HG03521 (cell line): ENCODE results near the gene ZNF746.

ENCODE experiments used
- ATAC-seq: cut with Tn5 transposase; IDR thresholded peaks from one replicate; pipeline ENCODE4 v1.9.1; 2021; ENCODE audit warnings: mild to moderate bottlenecking, moderate library complexity; ENCODE audit not compliant: unreplicated experiment

The ZNF746 gene

DNA sequence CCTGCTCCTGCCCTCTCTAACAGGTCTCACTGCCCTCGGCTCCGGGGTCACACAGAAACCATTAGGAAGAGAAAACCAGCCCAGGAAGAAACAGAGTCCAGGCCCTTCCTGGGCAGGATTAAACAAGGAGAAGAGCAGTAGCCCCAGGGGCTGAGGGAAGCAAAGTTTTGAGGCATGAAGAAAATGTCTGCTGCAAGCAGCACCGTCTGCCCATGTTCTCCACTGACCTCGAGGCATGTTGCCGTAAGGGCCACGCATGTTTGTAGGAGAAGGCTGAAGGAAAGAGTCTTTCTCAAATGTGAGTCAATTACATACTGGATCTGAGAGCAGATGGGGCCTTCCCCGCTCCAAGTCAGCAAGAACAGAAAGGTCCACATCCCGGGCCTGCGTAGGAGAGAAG lies 4.2 kb downstream of the ZNF746 start:
- no peak for ATAC-seq

DNA sequence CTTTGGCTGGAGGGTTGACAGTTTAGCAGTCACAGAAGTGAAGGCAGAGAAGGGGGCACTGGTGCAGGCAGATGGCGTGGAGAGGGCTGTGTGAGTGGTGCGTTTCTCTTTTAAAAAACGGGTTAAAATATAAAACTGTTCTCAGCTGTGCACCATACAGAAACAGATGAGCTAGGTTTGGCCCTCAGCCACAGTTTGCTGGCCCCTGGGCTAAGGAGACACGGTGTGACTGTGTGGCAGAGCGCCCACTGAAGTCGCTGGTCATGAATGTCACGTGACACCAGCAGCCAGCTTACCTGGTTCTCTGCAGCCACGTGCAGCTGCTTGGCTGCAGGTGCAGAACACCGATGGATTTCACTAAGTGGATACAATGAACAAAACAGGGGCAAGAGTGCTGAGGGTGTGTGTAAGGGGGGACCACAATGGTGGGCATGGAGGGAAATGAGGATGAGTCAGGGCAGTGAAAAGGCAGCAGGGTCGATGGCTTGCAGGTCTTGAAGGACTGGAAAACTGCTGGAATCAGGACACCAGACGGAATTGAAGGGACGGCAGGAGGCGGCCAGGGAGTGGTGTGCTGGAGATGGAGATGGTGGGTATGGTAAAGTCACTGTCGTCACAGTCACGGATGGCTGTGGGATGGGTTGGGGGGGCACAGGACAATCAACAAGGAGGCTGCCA lies 7.4 kb downstream of the ZNF746 start:
- ATAC-seq = no peak

DNA sequence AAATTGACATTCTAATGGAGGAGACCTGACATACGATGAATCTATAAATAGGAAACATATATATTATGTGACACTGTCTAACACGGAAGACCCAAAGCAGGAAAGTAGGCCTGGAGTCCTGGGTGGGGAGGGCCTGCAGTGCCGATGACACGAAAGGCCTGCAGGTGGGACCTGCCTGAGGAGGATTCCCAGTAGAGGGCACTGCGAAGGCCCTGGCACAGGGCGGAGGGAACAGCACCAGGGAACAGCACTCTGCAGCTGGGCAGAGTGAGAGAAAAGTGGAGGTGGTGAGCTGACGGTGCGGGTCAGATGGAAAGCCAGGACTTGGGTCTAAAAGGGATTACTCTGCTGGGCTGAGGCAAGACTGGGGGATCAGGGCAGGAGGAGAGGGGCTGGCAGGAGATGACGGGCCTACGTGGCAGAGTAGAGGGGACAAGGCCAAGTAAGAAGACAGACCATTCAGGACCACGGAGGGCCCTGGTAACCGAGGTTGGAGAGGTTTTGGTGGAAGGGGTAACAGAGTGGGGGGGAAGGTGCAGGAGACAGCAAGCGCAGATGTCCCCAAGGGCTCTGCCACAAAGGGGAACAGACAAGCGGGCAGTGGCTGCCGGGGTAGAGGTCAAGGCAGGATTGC lies 8.1 kb downstream of the ZNF746 start:
- ATAC-seq = no peak

DNA sequence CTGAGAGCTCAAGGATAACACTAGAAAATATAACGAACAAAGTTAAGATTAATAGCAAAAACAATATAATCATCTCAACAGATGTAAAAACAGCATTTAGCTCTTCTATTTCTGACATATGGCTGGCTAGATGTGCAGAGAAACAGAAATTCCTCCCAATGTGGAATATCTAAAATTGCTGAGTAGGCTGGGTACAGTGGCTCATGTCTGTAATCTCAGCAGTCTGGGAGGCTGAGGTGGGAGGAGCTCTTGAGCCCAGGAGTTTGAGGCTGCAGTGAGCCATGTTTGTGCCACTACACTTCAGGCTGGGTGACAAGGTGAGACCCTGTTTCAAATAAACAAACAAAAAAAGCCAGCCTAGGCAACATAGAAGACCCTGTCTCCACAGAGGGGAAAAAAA lies 18.0 kb downstream of the ZNF746 start:
- ATAC-seq = no peak

DNA sequence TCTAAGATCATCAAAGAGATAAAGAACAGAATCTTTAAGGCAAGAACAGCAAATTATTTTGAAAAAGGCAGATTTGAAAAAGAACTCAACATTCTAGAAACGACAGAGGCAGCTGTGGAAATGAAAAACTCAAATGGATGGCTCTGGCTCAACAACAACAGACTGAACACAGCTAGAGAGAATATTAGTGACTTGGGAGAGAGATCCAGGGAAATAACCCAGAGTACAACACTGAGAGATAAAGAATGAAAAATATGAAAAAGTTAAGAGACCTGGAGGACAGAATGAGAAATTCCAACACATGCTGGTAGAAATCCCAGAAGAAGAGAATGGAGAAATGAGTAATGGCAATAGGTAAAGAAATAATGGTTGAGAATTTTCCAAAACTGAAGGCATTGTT lies 18.9 kb downstream of the ZNF746 start:
- no peak for ATAC-seq

DNA sequence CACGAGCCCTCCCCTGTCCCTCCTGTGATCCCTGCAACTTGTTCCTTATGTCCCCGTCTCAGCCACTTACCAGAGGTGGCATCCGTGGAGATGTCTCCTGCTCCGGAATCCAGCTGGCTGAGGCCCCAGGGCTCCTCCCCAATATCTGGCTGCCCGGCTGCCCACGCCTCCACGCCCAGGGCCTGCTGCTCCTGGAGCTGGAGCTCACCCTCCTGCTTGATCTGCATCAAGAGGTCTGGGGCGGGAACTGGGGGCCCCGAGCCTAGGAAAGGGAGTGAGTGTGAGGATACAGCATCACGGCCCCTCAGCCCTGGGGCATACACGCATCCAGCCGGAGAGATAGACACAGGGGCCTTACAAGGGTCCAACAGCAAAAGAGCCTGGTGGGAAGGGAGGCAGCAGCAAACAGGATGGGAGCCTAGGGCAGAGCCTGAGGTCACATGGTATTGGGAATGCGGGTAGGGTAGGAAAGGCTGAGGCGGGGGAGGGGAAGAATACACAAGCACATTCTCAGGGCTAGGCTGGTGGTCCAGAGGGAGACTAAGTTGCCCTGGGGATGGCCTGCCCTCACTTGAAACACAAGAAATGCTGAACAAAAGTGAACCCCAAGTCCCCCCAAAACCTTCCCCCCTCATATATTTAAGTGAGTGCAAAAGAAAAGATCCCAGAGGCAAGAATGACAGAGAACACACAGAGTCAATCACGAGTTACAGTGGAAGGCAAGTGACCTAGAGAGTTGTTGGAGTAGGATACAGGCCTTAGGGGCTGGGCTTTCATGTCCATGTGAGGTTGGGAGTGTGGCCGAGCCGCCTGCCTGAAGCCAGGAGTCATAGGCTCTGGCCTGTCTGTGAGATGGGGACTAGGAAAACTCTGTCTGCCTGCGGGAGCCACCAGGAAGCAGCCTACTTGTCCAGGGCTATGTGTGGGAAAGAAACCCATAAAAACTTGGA lies 19.8 kb downstream of the ZNF746 start:
- no peak for ATAC-seq

DNA sequence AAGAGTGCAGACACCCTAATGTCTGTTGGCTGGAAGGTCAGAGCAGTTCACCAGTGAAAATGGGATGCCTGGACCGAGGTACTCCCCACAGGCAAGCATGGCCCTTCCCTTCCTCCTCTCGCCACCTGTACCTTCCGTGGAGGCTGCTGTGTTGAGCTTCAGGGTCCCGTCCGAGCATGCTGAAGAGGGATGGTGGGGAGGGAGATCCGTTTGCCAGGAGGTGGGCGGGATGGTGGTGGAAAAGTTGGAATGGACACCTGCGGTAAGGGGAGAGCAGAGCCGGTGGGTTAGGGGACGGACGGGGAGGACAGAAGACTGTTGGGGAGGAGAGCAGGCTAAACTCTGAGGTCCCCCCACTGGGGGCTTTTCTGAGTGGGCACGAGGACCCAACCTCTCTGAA lies 20.8 kb downstream of the ZNF746 start:
- ATAC-seq = no peak

DNA sequence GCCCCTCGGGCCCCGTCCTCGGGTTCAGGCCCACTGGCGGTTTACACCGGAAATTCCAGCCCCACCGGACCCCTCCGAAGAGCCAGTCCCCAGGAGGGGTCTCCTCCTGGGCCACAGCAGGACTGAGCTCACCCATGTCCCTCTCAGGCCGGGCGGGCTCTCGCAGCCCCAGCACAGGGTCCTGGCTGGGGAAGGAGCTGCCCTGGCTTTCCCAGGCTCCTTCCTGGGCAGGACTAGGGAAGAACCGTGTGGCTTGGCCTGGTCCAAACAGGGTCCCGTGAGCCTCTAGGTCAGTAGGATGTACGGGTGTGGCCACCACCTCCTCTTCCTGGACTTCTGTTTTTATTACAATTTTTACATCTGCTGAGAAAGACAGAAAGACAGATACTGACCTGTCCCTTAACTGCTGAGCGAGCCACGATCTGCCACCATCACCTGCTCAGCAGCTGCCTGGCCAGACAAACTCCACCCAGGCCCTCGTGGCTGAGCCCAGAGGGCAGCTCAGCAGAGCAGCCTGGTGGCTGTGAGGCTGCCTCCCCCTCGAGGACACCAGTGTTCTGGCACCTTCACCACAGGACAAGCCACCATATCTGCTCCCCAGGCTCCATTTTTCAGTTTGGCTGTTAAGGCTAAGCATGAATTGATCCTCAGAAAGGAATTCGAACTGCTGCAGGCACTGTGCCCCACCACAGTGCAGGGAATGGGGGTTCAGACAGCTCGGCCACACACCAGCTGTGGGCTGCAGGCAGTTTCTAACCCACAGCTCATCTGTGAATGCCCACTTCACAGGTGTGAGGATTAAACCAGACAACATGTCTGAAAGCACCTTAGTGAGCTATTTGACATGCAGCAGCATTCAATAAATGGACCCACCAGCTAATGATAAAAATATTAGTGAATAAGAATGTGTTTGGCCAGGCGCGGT lies 22.2 kb downstream of the ZNF746 start:
- no peak for ATAC-seq

DNA sequence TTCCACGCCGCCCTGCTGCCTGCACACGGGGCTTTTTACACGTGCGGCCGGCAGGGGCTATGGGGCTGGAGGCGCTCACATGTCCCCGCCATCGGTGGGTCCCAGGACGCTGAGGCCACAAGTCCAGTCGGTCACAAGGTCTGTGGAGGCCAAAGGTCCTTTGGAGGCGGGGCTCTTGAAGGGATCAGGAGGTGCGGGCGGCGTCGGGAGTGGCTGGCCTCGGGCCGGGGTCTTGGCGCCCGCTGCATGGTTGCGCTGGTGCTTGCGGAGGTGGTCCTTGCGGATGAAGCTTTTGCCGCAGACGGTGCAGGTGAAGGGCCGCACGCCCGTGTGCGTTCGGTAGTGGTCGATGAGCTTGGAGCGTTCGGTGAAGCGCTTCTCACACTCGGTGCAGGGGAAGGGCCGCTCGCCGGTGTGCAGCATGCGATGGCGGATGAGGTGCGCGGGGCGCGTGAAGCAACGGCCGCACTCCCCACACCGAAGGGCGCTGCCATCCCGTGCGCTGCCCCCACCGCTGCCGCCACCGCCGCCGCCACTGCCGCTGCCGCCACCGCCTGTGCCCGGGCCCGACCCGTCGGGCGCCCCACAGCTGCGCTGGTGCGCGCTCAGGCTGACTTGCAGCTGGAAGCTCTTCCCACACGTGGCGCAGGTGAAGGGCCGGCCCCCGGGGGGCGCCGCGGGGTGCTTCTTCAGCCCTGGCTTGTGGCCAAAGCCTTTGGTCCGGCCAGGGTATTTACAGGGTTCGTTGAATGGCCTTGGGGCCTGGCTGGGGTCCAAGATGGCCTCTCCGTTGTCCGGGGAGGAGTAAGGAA lies 23.1 kb downstream of the ZNF746 start:
- ATAC-seq = no peak

DNA sequence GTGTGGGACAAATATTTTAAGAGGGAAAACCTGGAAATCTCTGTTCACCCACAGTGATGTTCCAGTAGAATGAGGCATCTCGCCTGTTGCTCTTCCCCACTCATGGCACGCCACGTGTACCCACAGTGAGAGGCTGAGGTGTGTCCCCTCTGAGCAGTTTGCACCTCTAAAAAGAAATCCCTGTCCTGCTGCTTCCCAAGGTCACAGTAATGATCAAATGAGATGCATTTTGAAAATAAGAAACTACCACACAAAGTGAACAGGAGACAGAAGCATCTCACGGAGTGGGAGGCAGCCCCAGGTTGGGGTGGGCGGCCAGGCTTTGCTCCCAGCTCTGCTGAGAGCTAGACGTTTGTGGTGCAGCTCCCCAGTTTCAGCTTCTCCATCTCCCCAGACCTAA lies 24.4 kb downstream of the ZNF746 start:
- no peak for ATAC-seq

DNA sequence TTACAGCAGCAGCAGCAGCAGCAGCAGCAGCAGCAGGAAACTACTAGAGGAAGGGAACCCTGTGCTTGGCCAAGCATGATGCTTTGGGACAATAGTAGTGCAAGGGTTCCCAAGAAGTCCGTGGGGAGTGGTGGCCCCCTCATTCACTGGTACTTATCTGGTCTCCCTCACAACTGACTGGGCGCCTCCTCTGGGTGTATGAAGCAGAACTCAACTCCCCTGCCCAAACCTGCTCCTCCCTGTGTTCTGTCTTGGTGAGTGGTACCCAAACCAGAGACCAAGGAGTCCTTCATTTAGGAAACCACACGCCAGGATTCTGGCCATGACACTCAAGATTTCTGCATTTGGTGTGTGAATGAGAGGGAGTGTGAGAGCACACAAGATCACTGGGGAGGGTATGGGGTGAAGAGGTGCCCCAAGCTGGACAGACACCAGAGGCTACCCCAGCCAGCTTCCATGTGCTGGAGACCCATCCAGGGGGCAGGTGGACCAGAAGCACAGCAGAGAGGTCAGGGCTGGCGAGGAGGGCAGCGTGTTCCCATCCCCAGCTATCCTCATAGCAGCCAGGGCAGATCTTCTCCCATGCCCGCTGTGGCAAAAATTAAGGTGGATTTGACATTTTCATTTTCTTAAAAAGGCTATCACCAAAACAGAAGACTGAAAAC lies 26.2 kb downstream of the ZNF746 start:
- no peak for ATAC-seq

DNA sequence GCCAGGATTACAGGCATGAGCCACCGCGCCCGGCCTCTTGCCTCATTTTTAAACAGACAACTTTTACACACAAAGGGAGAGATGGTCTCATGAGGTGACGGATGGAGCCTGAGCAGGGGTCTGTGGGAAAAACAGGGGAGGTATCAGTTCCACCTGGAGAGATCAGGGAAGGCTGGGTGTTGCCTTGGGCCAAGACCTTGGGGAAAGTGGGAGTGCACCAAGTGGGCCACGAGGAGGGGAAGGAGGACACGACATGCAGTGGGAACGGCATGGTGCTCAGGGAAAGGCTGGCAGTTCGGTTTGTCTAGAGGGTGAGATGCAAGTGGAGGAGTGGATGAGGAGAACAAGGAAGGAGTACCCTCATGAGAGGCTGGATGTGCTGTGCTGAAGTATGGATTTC lies 27.8 kb downstream of the ZNF746 start:
- no peak for ATAC-seq

DNA sequence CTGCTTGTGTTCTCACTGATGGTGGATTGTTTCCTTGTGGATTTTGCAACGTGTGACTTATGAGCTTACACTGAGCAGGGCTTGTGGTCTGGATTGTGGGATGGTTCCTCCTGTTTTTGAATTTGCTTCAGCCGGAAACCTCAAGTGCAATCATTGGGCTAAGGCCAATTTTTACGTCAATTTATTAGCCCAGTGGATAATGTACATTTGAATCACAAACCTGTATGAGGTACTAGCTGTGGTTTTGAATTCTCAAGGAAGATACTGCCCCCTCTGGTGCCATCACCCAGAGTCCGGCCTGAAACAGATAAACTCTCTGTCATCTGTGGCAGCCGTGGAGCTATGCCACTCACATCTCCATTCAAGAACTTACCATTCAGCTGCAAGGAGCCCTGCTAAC lies 29.4 kb downstream of the ZNF746 start:
- ATAC-seq = no peak

DNA sequence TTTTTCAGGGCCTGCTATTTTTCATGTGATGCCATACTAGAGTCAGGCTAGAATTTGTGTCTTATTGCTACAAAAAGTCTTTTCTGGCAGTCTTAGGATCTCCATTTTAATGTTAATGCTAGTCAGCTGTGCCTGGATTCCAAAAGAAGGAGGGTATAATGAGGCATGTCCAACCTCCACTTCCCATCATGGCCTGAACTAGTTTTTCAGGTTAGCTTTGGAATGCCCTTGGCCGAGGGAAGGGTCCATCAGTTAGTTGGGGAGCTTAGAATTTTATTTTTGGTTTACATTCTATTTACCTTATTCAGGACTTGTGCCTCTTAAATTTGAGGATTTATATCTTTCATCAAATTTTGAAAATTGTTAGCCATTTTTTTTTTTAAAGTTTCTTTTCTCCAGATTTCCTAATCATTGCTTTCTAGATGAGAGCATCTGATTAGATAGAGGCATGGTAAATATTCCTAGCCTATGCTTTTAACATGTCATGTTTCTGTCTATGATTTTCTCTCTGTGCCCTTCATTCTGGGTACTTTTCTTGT lies 30.2 kb downstream of the ZNF746 start:
- ATAC-seq = no peak

DNA sequence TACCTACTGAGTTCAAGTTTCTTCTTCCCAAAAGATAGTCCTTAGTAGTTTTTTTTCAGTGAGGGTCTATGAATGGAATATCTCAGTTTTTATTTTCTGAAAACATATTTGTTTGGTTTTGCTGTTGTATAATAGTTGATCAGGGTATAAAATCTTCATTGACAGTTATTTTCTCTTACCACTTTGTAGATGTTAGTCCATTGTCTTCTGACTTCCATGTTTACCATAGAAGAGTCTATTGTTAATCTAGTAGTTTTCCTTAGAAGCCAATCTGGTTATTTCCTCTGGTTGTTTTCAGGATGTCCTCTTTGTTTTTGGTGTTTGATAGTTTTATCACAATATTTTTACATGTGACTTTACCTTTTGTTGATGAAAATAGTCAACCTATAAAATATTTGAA lies 31.2 kb downstream of the ZNF746 start:
- ATAC-seq = no peak

DNA sequence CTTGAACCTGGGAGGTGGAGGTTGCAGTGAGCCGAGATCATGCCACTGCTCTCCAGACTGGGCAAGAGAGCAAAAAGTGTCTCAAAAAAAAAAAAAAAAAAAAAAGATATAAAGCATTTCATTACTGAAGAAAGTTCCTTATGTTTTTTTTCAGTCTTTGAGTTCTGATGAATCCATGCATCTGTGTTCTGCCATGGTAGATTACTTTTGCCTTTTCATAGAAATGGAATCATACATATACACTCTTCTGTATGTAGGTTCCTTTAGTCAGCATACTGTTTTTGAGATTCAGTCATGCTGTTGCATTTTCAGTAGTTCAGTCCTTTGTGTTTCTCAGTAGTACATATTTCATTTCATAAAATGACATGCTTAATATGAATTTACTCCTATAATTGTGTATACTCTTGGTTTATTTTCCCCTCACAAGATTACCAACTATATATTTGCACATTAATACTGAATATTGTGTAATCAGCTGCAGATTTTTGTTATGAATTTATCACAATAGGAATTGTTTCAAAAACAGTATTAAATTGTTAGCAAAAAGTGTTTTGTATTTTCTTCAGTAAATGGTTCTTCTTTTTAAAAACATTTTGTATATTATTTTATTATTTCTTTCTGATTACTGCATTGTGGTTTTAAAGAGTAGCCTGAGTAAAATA lies 34.0 kb downstream of the ZNF746 start:
- no peak for ATAC-seq

DNA sequence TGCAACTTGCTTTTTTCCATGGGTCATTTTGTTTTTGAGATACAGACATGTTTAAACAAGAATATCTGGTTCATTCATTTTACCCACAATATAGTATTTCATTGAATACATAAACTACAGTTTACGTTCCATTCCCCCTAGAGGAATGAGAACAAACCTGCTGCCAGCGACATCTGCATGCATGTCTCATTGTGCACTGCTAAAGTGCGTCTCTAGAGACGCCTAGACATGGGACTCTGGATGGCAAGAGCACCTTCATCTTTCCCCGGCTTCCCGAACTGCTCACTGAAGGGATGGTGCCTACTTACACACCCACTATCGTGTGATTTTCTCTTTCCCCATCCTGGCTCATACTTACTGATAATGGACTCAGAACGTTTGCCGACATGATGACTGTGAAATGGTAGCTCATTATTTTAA lies 35.5 kb downstream of the ZNF746 start:
- ATAC-seq = no peak

DNA sequence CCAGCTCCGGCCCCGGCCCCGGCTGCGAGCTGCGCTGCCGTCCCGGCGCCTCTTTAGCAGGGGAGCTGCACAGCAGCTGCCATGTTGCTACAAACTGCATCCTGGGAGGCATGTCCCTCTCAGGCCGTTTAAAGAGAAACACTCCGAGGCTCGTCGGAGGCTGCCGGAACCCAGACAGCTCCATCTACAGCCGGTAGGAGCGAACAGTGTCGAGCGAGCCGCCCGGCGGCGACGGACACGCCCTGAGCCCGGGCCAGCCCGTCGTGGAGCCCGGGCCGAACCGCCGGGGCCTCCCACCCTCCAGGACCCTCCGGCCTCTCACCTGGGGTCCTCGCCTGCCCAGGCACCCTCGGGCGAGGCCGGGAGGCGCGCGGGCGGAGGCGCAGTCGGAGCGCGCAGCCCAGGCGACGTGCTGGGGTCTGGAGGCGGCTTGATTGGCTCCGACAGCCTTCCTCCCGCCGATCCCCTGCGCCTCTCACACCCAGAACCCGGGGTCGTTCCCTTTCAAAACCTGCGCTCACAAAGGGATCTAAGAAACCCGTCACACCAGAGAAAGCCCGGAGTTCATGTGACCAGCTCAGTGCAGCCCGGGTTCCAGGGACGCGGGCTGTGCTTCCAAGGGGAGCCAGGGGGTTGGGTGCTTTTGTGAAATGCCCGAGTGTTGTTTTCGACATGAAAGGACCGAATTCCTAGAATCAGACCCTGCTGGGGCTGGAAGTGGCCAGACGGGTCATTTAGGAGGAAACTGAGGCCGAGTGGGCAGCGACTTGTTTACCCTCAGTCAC lies 36.9 kb downstream of the ZNF746 start, which contains the start of gene ZNF777:
TSS of gene ZNF777 (minus strand) at position 570 of the 785 bp plus-strand sequence. CDS start 5,040 bp downstream, outside the sequence.
- ATAC-seq = peak; percentile 95
